ENCODE data around the gene ADAMTS14.

ADAMTS14 gene

GRCh38 chr10:70694418-70695141 lies 22.3 kb downstream of the ADAMTS14 start:
- no peak for DNase-seq

GRCh38 chr10:70695241-70696030 lies 23.1 kb downstream of the ADAMTS14 start:
- DNase-seq: no peak

- no peak for DNase-seq
Observed at GRCh38 chr10:70698211-70698610, 25.9 kb downstream of the ADAMTS14 start.

GRCh38 chr10:70699063-70699658 lies 26.9 kb downstream of the ADAMTS14 start:
- DNase-seq: no peak

- DNase-seq: no peak
Observed at GRCh38 chr10:70699659-70700174, 27.4 kb downstream of the ADAMTS14 start.

GRCh38 chr10:70702190-70702763 lies 30.0 kb downstream of the ADAMTS14 start:
- DNase-seq: no peak

- no peak for DNase-seq
Observed at GRCh38 chr10:70704211-70704610, 31.9 kb downstream of the ADAMTS14 start.

GRCh38 chr10:70705121-70705861 lies 33.0 kb downstream of the ADAMTS14 start:
- DNase-seq: no peak

- no peak for DNase-seq
Observed at GRCh38 chr10:70711177-70711576, 38.9 kb downstream of the ADAMTS14 start.

GRCh38 chr10:70711911-70712310 lies 39.6 kb downstream of the ADAMTS14 start:
- no peak for DNase-seq

GRCh38 chr10:70714245-70714644 lies 41.9 kb downstream of the ADAMTS14 start:
- DNase-seq: no peak

- DNase-seq: no peak
Observed at GRCh38 chr10:70714951-70715350, 42.6 kb downstream of the ADAMTS14 start.

GRCh38 chr10:70715853-70716795 lies 43.8 kb downstream of the ADAMTS14 start:
- DNase-seq: peak; percentile 13 to 28

- DNase-seq: peak in 1 of 2 donors; percentile 82
Observed at GRCh38 chr10:70722820-70723424, 50.6 kb downstream of the ADAMTS14 start.

GRCh38 chr10:70723771-70724170 lies 51.5 kb downstream of the ADAMTS14 start:
- DNase-seq: no peak

GRCh38 chr10:70726909-70727495 lies 54.7 kb downstream of the ADAMTS14 start:
- DNase-seq: no peak

- no peak for DNase-seq
Observed at GRCh38 chr10:70728328-70728727, 56.0 kb downstream of the ADAMTS14 start.

- DNase-seq: no peak
Observed at GRCh38 chr10:70729763-70730357, 57.6 kb downstream of the ADAMTS14 start.

- DNase-seq: no peak
Observed at GRCh38 chr10:70730955-70731354, 58.6 kb downstream of the ADAMTS14 start.

GRCh38 chr10:70732569-70732968 lies 60.3 kb downstream of the ADAMTS14 start:
- no peak for DNase-seq
